A673 (cell line): Measurements from ENCODE around the gene AATF. TPM values are rescaled to one million over a fixed set of nuclear protein-coding genes. Genes with fewer than 3 reads are reported as not detected.
"Not testable (repeated sequence)": the region's sequence is repeated elsewhere in the genome, so short reads cannot be mapped to it uniquely, and the experiment has no call there.

Experiments
- BruUV-seq: library from RNA; stranded (reverse); fragments of 400-500 nt; replicated peaks from 2 replicates; lab custom pipeline; 2021; lab: Mats Ljungman, UMichigan
- CTCF ChIA-PET: fragments of 300-600 bp; sonication (Branson Sonifier 250); formaldehyde crosslinking; loops from one replicate; lab custom pipeline; 2022; ENCODE audit warnings: antibody characterized with exemption; lab: Charles Lee
- POLR2A ChIA-PET: fragments of 300-600 bp; sonication (Branson Sonifier 250); formaldehyde crosslinking; loops from one replicate; lab custom pipeline; 2022; ENCODE audit warnings: antibody characterized with exemption; ENCODE audit not compliant: low non-redundant PET; lab: Charles Lee
- DNase-seq: peaks from one replicate; pipeline ENCODE4 v3.0.0-alpha.2; 2015; ENCODE audit warnings: low spot score
- H3K27ac ChIP-seq: fragments of 200-600 bp; sonication (generic); 2 replicates; pipeline ENCODE4 v1.5.1; 2016; ENCODE audit warnings: mixed run types, low read depth, mild to moderate bottlenecking, mixed read lengths, antibody characterized with exemption, low read length; ENCODE audit not compliant: poor library complexity, severe bottlenecking
- H3K27me3 ChIP-seq: fragments of 200-600 bp; sonication (generic); replicated peaks from 2 replicates; pipeline ENCODE4 v1.6.1; 2017; ENCODE audit warnings: mixed run types, low read depth, mild to moderate bottlenecking, mixed read lengths, antibody characterized with exemption, low read length; ENCODE audit not compliant: insufficient read depth, poor library complexity
- H3K36me3 ChIP-seq: fragments of 200-600 bp; sonication (generic); 2 replicates; pipeline ENCODE4 v1.6.1; 2016; ENCODE audit warnings: mixed run types, mild to moderate bottlenecking, mixed read lengths, antibody characterized with exemption, low read length; ENCODE audit not compliant: insufficient read depth, poor library complexity, severe bottlenecking
- H3K4me1 ChIP-seq: fragments of 200-600 bp; sonication (generic); 2 replicates; pipeline ENCODE4 v1.6.1; 2017; ENCODE audit warnings: mixed run types, mild to moderate bottlenecking, mixed read lengths, antibody characterized with exemption, low read length; ENCODE audit not compliant: insufficient read depth, poor library complexity, severe bottlenecking
- H3K4me3 ChIP-seq: fragments of 200-600 bp; sonication (generic); 2 replicates; pipeline ENCODE4 v1.5.1; 2016; ENCODE audit warnings: low read depth, mixed run types, mild to moderate bottlenecking, mixed read lengths, low read length; ENCODE audit not compliant: poor library complexity, severe bottlenecking
- H3K9me3 ChIP-seq: fragments of 200-600 bp; sonication (generic); 2 replicates; pipeline ENCODE4 v1.6.1; 2016; ENCODE audit warnings: mixed run types, low read depth, mild to moderate bottlenecking, mixed read lengths, antibody characterized with exemption, low read length; ENCODE audit not compliant: poor library complexity, severe bottlenecking
- CTCF ChIP-seq: fragments of 300-800, 200-600 bp; sonication (generic); conservative IDR thresholded peaks from 2 replicates; pipeline ENCODE4 v1.5.1; 2017; ENCODE audit warnings: low read depth, mild to moderate bottlenecking, antibody characterized with exemption, low read length, moderate library complexity, mixed read lengths
- EZH2 ChIP-seq: fragments of 200-600 bp; sonication (generic); IDR thresholded peaks from 2 replicates; pipeline ENCODE4 v1.6.1; 2017; ENCODE audit warnings: borderline replicate concordance, low read depth, mild to moderate bottlenecking, mixed read lengths, antibody characterized with exemption, low read length; ENCODE audit not compliant: poor library complexity, severe bottlenecking
- intact Hi-C: fragments of 100-400 bp; cut with micrococcal nuclease; formaldehyde crosslinking; loops from one replicate; pipeline ENCODE4 v1.10.0; 2022; ENCODE audit not compliant: unreplicated experiment
- total RNA-seq: library from RNA; stranded (reverse); gene quantifications from 2 replicates; pipeline ENCODE4 v1.2.3, GENCODE V29; 2021

The AATF gene
- total RNA-seq, 1 experiment from 2014 or later = 51.3 TPM

GRCh38 chr17:37067555-37068111 is 118.9 kb downstream of the AATF start:
- TF ChIP-seq EZH2 (no peak), CTCF (no peak)
- ChIA-PET POLR2A (no interaction called here), CTCF (no interaction called here)
- Histone ChIP-seq H3K36me3 (no peaks in the 10 kb centered on the region), H3K27ac (no peak overlapping the region), H3K9me3 (no peaks in the 10 kb centered on the region), H3K4me3 (no peak overlapping the region), H3K27me3 (no peaks in the 10 kb centered on the region), H3K4me1 (no peaks in the 10 kb centered on the region)
- BruUV-seq = no TSS peak
- intact Hi-C loops = no loop called here
- DNase-seq = no peak

GRCh38 chr17:37068266-37068665 is 119.5 kb downstream of the AATF start:
- H3K27ac ChIP-seq = no peak overlapping the region
- CTCF ChIA-PET = no interaction called here
- no TSS peak for BruUV-seq
- no peaks in the 10 kb centered on the region for H3K4me1 ChIP-seq
- no peaks in the 10 kb centered on the region for H3K36me3 ChIP-seq
- intact Hi-C loops = no loop called here
- H3K4me3 ChIP-seq = no peak overlapping the region
- TF ChIP-seq EZH2 (no peak), CTCF (no peak)
- no peaks in the 10 kb centered on the region for H3K9me3 ChIP-seq
- no peak for DNase-seq
- no peaks in the 10 kb centered on the region for H3K27me3 ChIP-seq
- POLR2A ChIA-PET = no interaction called here

- H3K4me3 ChIP-seq = no peak overlapping the region
- ChIA-PET POLR2A (no interaction called here), CTCF (no interaction called here)
- H3K36me3 ChIP-seq = no peaks in the 10 kb centered on the region
- no TSS peak for BruUV-seq
- intact Hi-C loops = no loop called here
- DNase-seq = no peak
- TF ChIP-seq CTCF = no peak
- no peaks in the 10 kb centered on the region for H3K9me3 ChIP-seq
- H3K27ac ChIP-seq = no peak overlapping the region
- no peaks in the 10 kb centered on the region for H3K27me3 ChIP-seq
- no peaks in the 10 kb centered on the region for H3K4me1 ChIP-seq
Measured at GRCh38 chr17:37069087-37069486, 120.3 kb downstream of the AATF start.

GRCh38 chr17:37073464-37073863 is 124.7 kb downstream of the AATF start:
- H3K9me3 ChIP-seq, H3K36me3 ChIP-seq, H3K4me3 ChIP-seq, BruUV-seq, DNase-seq, POLR2A ChIA-PET, intact Hi-C loops, CTCF ChIA-PET, H3K4me1 ChIP-seq, H3K27me3 ChIP-seq, H3K27ac ChIP-seq: not testable (repeated sequence)
